ENCODE data around the gene FRMPD4.

FRMPD4 gene

GRCh38 chrX:12236156-12236555 is 97.9 kb downstream of the FRMPD4 start:
- TF ChIP-seq CTCF (IDR thresholded peaks at IDR 0.05; ENCODE audit: borderline replicate concordance, insufficient read depth, low read depth, low read length), result no peak
- no peak overlapping the region for H3K4me3 ChIP-seq (ENCODE audit: low read depth, low read length)

- no peak overlapping the region for H3K4me3 ChIP-seq (ENCODE audit: low read depth, low read length)
- no peak for TF ChIP-seq CTCF (IDR thresholded peaks at IDR 0.05; ENCODE audit: borderline replicate concordance, insufficient read depth, low read depth, low read length)
Observed at GRCh38 chrX:12237131-12237530, 98.9 kb downstream of the FRMPD4 start.

- no peak for TF ChIP-seq CTCF (IDR thresholded peaks at IDR 0.05; ENCODE audit: borderline replicate concordance, insufficient read depth, low read depth, low read length)
- H3K4me3 ChIP-seq (ENCODE audit: low read depth, low read length), result no peak overlapping the region
Observed at GRCh38 chrX:12237771-12238170, 99.5 kb downstream of the FRMPD4 start.

- no peak for TF ChIP-seq CTCF (IDR thresholded peaks at IDR 0.05; ENCODE audit: borderline replicate concordance, insufficient read depth, low read depth, low read length)
Observed at GRCh38 chrX:12239356-12240082, 101.2 kb downstream of the FRMPD4 start.

GRCh38 chrX:12240491-12240890 is 102.2 kb downstream of the FRMPD4 start:
- no peak for TF ChIP-seq CTCF (IDR thresholded peaks at IDR 0.05; ENCODE audit: borderline replicate concordance, insufficient read depth, low read depth, low read length)
- no peak overlapping the region for H3K4me3 ChIP-seq (ENCODE audit: low read depth, low read length)

More at GRCh38 chrX:12239356-12240082, 101.2 kb downstream of the FRMPD4 start:
- H3K4me3 ChIP-seq (ENCODE audit: low read depth, low read length), result no peak overlapping the region

GRCh38 chrX:12241026-12241425 is 102.8 kb downstream of the FRMPD4 start:
- TF ChIP-seq CTCF (IDR thresholded peaks at IDR 0.05; ENCODE audit: borderline replicate concordance, insufficient read depth, low read depth, low read length), result no peak
- no peak overlapping the region for H3K4me3 ChIP-seq (ENCODE audit: low read depth, low read length)

All from GM12875 (cell line).